ENCODE data around the gene BID. TPM values are rescaled to one million over a fixed set of nuclear protein-coding genes. Genes with fewer than 3 reads are reported as not detected.

BID gene
- total RNA-seq, 1 experiment from 2014 or later = 58.2 TPM

DNA sequence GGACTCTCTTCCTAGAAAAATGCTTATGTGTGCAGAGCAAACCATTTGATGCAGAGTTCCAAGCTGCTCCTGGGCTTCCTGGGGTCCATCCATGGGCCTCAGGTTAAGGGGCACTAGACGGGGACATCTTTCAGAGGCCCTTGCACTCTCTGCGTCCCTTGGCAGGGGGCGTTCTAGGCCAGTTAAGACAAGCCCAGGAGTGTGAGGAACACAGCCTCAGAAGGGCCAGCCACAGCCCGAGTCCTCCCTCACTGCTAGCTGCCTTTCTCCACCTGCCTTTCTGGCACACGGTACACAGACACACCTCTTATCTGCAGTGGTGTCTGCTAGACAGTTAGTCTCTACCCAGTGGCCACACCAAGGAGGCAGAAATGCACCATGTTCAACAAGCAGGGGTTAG lies 18.0 kb upstream of the BID start:
- Histone ChIP-seq H3K4me3 (replicated peaks in 1 of 2; ENCODE audit: low read depth in 1 of 2, low read length in 2 of 2) (no peak overlapping the region), H2AFZ (ENCODE audit: low read depth, low read length, poor library complexity, severe bottlenecking) (no peak overlapping the region), H3K9me3 (ENCODE audit: control insufficient read depth in 1 of 2, insufficient read depth in 1 of 2, low read depth in 1 of 2, low read length in 2 of 2) (no peaks in the 10 kb centered on the region), H3K36me3 (ENCODE audit: control insufficient read depth in 1 of 2, insufficient read depth in 2 of 2, low read length in 2 of 2) (peaks cover 0 to 3% of the 10 kb centered on the region in 2 experiments; a peak in 1 of 4 replicates), H4K20me1 (ENCODE audit: insufficient read depth) (no peaks in the 10 kb centered on the region), H3K27ac (ENCODE audit: low read depth, low read length) (no peak overlapping the region), H3K79me2 (ENCODE audit: insufficient read depth, low read length) (no peaks in the 10 kb centered on the region), H3K9ac (ENCODE audit: low read length) (no peak overlapping the region), H3K9me2 (ENCODE audit: insufficient read depth) (no peaks in the 10 kb centered on the region), H3K4me1 (ENCODE audit: control insufficient read depth in 1 of 2, insufficient read depth in 2 of 2, low read length in 2 of 2) (no peaks in the 10 kb centered on the region), H3K4me2 (ENCODE audit: low read length) (no peak overlapping the region), H3K27me3 (ENCODE audit: insufficient read depth, low read length) (no peaks in the 10 kb centered on the region)
- DNase-seq (ENCODE audit: low read depth, low spot score) (no peak), ATAC-seq (no peak)
- intact Hi-C loops (cut with micrococcal nuclease) = no loop called here
- ChIA-PET CTCF (no interaction called here), POLR2A (no interaction called here), RAD21 (ENCODE audit: low non-redundant PET in 1 of 2, low total read pairs in 2 of 2, uncharacterized antibody in 2 of 2, unreplicated experiment in 2 of 2) (no interaction called here)
- no peak for TF ChIP-seq POLR2A (IDR thresholded peaks at IDR 0.05; ENCODE audit: borderline replicate concordance, extremely low read depth, insufficient read depth, insufficient read length)
- no peak for TF ChIP-seq ZNF274 (IDR thresholded peaks at IDR 0.05; ENCODE audit: low read depth, low read length)
- TF ChIP-seq, protein P1, sequence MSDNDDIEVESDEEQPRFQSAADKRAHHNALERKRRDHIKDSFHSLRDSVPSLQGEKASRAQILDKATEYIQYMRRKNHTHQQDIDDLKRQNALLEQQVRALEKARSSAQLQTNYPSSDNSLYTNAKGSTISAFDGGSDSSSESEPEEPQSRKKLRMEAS (IDR thresholded peaks at IDR 0.05) = no peak
- TF ChIP-seq POLR2AphosphoS5 (IDR thresholded peaks at IDR 0.05; ENCODE audit: low read depth, low read length) = no peak
- no peak for TF ChIP-seq CBX3 (IDR thresholded peaks at IDR 0.05; ENCODE audit: low read depth)
- TF ChIP-seq EZH2phosphoT487 (IDR thresholded peaks at IDR 0.05; ENCODE audit: borderline replicate concordance) = no peak
- no peak for TF ChIP-seq JUND (IDR thresholded peaks at IDR 0.05)
- no peak for TF ChIP-seq SP1 (IDR thresholded peaks at IDR 0.05; ENCODE audit: low read depth)
- no peak for TF ChIP-seq YY1 (IDR thresholded peaks at IDR 0.05; ENCODE audit: extremely low read depth, insufficient replicate concordance, low read depth, low read length)
- no peak for TF ChIP-seq ATF3 (IDR thresholded peaks at IDR 0.05)
- TF ChIP-seq, protein P2, sequence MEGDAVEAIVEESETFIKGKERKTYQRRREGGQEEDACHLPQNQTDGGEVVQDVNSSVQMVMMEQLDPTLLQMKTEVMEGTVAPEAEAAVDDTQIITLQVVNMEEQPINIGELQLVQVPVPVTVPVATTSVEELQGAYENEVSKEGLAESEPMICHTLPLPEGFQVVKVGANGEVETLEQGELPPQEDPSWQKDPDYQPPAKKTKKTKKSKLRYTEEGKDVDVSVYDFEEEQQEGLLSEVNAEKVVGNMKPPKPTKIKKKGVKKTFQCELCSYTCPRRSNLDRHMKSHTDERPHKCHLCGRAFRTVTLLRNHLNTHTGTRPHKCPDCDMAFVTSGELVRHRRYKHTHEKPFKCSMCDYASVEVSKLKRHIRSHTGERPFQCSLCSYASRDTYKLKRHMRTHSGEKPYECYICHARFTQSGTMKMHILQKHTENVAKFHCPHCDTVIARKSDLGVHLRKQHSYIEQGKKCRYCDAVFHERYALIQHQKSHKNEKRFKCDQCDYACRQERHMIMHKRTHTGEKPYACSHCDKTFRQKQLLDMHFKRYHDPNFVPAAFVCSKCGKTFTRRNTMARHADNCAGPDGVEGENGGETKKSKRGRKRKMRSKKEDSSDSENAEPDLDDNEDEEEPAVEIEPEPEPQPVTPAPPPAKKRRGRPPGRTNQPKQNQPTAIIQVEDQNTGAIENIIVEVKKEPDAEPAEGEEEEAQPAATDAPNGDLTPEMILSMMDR (IDR thresholded peaks at IDR 0.05 in 2 of 3, conservative IDR thresholded peaks at IDR 0.05 in 1 of 3; ENCODE audit: borderline replicate concordance in 1 of 3, insufficient read depth in 1 of 3, low read depth in 2 of 3, low read length in 2 of 3) = no peak
- no peak for TF ChIP-seq ZFX (IDR thresholded peaks at IDR 0.05)
- TF ChIP-seq, protein P3, sequence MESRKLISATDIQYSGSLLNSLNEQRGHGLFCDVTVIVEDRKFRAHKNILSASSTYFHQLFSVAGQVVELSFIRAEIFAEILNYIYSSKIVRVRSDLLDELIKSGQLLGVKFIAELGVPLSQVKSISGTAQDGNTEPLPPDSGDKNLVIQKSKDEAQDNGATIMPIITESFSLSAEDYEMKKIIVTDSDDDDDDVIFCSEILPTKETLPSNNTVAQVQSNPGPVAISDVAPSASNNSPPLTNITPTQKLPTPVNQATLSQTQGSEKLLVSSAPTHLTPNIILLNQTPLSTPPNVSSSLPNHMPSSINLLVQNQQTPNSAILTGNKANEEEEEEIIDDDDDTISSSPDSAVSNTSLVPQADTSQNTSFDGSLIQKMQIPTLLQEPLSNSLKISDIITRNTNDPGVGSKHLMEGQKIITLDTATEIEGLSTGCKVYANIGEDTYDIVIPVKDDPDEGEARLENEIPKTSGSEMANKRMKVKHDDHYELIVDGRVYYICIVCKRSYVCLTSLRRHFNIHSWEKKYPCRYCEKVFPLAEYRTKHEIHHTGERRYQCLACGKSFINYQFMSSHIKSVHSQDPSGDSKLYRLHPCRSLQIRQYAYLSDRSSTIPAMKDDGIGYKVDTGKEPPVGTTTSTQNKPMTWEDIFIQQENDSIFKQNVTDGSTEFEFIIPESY (IDR thresholded peaks at IDR 0.05; ENCODE audit: extremely low read depth, insufficient replicate concordance, low read length) = no peak
- BruUV-seq (replicated peaks) = no TSS peak
